ENCODE measurements around the gene SIRPA.
A peak's percentile ranks its signal among the peaks of the same experiment; 100 is the strongest.
"Not testable (repeated sequence)": the region's sequence is repeated elsewhere in the genome, so short reads cannot be mapped to it uniquely, and the experiment has no call there.

The SIRPA gene

DNA sequence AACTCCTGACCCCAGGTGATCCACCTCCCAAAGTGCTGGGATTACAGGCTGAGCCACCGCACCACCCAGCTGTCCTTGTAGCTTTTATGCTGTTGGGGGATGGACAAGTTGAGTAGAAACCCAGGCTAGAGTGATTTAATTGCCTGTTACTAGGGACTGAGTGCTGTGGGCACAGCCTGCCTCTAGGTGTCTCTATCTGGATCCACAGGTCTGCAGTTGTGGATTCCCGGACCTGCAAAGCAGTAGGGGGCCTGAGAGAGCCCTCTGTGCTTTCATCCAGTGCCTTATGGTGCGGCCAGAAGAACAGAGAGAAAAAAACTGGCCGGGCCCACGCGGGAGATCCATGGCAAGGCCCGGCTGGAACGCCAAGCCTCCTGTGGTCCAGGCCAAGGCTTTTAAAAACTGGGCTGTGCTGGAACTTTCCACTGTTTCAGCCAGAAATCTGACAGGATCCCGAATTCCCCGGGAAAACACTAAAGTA, 5.2 kb downstream of the SIRPA start:
- H3K36me3 Mint-ChIP-seq (ENCODE audit: low read depth) = no peaks in the 10 kb centered on the region
- no peak overlapping the region for H3K4me3 Mint-ChIP-seq
- H3K9me3 Mint-ChIP-seq = no peaks in the 10 kb centered on the region
- no peak for DNase-seq
- H3K27ac Mint-ChIP-seq = no peak overlapping the region
- peaks cover 7% of the 10 kb centered on the region for H3K4me1 Mint-ChIP-seq
- peak; percentile 50 for ATAC-seq
- H3K27me3 Mint-ChIP-seq = peaks cover 31% of the 10 kb centered on the region

DNA sequence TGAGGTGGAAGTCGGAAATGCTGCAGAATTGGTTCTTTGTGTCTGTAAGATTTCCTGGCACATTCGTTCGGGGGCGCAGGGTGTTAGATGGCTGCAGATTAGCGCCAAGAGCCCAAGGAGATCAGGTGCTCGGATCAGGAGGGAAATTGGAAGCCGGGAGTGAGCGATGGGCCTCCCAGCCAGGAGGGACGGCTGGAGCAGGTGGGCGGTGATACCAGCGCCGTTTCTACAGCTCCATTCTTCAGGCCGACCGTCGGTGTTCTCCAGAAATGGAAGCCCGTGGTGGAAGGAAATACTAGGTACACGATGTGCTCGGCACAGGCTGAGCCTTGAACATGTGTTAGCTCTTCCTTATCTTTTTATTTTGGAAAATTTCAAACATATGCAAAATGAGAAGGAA, 6.5 kb downstream of the SIRPA start:
- no peaks in the 10 kb centered on the region for H3K36me3 Mint-ChIP-seq (ENCODE audit: low read depth)
- H3K4me3 Mint-ChIP-seq = no peak overlapping the region
- H3K9me3 Mint-ChIP-seq = no peaks in the 10 kb centered on the region
- peaks cover 19% of the 10 kb centered on the region for H3K27me3 Mint-ChIP-seq
- no peak for ATAC-seq
- H3K4me1 Mint-ChIP-seq = peaks cover 8% of the 10 kb centered on the region
- no peak overlapping the region for H3K27ac Mint-ChIP-seq
- no peak for DNase-seq

DNA sequence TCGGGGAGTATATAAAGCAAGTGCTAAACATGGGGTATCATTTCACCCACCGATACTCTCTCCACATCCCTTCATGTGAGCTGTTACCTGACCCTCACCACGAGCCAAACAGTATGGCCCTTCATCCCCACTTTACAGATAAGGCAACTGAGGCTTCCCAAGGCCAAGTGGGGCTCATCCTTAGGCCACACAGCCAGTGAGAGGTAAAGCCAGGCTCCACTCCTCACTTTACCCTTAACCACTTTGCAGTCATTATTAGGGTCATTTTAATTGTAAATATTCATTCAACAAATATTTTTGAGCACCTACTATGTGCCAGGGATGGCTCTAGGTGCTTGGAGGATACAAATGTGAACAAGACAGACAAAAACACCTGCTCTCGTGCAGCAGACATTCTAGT, 7.0 kb downstream of the SIRPA start:
- H3K27me3 Mint-ChIP-seq = peaks cover 14% of the 10 kb centered on the region
- H3K36me3 Mint-ChIP-seq (ENCODE audit: low read depth) = no peaks in the 10 kb centered on the region
- peaks cover 8% of the 10 kb centered on the region for H3K4me1 Mint-ChIP-seq
- DNase-seq = no peak
- no peak overlapping the region for H3K4me3 Mint-ChIP-seq
- no peak for ATAC-seq
- no peaks in the 10 kb centered on the region for H3K9me3 Mint-ChIP-seq
- no peak overlapping the region for H3K27ac Mint-ChIP-seq

DNA sequence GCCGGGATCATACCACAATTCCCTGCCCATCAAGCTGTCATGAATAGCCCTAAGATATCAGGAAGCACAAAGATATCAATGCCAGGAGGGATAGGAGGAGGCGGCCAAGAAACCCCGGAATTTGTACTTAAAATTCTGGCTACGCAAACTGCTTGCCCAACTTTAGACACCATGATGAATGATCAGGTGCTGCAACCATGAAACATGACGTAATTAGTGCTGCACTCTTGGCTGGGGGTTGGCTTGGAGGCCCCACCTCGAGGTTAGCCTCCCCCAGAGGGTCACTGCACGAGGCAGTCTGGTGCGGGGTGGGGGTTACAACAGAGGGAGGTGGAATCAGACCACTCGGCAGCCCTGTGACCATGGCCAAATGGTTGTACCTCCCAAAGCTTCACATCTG, 8.9 kb downstream of the SIRPA start:
- no peak for ATAC-seq
- peaks cover 3% of the 10 kb centered on the region for H3K4me1 Mint-ChIP-seq
- H3K9me3 Mint-ChIP-seq = no peaks in the 10 kb centered on the region
- H3K4me3 Mint-ChIP-seq = no peak overlapping the region
- H3K36me3 Mint-ChIP-seq (ENCODE audit: low read depth) = no peaks in the 10 kb centered on the region
- DNase-seq = no peak
- peaks cover 7% of the 10 kb centered on the region for H3K27me3 Mint-ChIP-seq
- H3K27ac Mint-ChIP-seq = no peak overlapping the region

DNA sequence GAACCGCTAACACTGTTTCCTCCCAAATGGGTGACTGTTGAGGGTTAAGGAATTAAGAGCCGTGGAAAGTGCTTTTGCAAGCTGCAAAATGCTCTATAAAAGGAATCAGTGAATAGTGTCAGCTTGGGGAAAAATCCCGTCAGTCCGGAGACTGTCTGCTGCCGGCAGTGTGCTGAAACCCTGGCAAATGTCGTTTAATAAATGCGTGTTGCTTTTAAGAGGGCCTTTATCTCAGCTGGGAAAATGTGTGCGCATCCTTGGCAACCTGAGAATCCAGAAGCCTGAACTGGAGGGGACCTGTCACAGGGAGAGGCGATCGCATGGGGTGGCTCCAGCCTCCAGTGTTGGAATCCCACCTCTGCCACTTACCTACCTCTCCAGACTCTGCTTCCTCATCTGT, 9.8 kb downstream of the SIRPA start:
- H3K4me3 Mint-ChIP-seq = no peak overlapping the region
- no peak for ATAC-seq
- H3K9me3 Mint-ChIP-seq = no peaks in the 10 kb centered on the region
- no peak for DNase-seq
- H3K36me3 Mint-ChIP-seq (ENCODE audit: low read depth) = no peaks in the 10 kb centered on the region
- peaks cover 2% of the 10 kb centered on the region for H3K27me3 Mint-ChIP-seq
- H3K4me1 Mint-ChIP-seq = peaks cover 3% of the 10 kb centered on the region
- no peak overlapping the region for H3K27ac Mint-ChIP-seq

DNA sequence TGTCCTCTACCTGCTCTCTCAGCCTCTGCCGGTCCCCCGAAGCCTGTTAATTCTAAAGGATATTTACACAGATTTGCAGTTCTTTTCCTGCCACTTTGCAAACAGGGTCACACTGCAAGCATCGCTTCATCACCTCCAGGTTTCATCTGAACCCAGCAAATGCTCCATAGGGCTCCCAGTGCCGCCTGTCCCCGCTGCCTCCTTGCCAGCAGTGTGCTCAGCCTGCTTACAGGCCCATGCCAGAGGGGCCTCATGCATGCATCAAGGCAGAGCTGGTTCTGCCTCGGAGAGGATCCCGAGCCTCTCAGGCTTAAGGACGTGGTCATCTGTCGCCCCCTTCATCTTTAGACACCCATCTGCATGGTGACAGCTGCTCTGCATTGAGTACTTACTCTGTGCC, 10.5 kb downstream of the SIRPA start:
- peaks cover 3% of the 10 kb centered on the region for H3K4me1 Mint-ChIP-seq
- no peak for DNase-seq
- no peak overlapping the region for H3K27ac Mint-ChIP-seq
- no peak for ATAC-seq
- H3K9me3 Mint-ChIP-seq = no peaks in the 10 kb centered on the region
- no peak overlapping the region for H3K4me3 Mint-ChIP-seq
- H3K36me3 Mint-ChIP-seq (ENCODE audit: low read depth) = no peaks in the 10 kb centered on the region
- H3K27me3 Mint-ChIP-seq = peaks cover 2% of the 10 kb centered on the region

DNA sequence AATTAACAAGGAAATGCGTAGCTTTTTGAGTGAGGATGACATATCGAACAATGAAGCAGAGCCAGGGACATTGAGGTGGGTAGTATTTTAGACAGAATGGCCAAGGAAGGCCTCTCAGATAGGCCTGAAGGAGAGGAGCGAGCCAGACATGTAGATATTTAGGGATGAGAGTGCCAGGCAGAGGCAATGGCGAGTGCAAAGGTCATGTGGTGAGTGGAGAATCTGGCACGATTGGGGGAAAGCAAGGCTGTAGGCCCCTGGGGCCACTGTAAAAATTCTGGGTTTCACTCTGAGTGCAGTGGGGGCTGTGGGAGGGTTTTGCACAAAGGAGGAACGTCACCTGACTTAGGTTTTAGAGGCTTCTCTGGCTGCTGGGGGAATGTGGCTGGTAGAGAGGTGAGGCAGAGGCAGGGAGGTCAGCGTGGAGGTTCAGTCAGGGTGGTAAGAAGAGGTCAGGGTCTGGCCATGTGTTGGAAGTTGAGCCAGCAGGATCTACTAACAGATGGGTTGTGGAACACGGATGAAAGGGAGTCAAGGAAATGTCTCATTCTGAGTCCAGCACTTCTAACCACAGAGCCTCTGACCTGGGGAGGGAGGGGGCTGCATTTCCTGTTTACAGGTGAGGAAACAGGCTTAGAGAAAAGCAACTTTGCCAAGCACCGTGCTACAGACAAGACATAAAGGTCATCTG, 11.3 kb downstream of the SIRPA start:
- peaks cover 2% of the 10 kb centered on the region for H3K27me3 Mint-ChIP-seq
- H3K27ac Mint-ChIP-seq = no peak overlapping the region
- H3K4me3 Mint-ChIP-seq = no peak overlapping the region
- no peak for ATAC-seq
- H3K4me1 Mint-ChIP-seq = peaks cover 3% of the 10 kb centered on the region
- no peaks in the 10 kb centered on the region for H3K36me3 Mint-ChIP-seq (ENCODE audit: low read depth)
- no peaks in the 10 kb centered on the region for H3K9me3 Mint-ChIP-seq
- DNase-seq = no peak

DNA sequence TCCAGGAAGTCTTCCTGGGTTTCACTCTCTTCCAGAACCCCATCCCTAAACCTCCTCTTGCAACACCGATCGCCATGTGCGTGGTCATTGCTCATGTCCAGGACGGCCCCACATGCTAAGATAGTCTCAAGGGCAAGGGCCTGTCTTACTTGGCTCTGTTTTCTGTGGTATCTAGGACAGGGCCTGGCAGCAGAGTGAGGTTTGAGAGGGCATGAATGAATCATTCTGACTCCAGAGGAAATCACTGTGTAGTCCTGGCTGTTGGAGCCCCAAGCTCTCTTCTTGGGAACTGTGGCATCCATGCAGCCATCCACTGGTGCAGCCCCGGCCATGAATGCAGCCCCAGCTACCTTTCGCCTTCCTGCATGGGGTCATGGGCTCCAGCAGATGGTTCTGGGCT, 12.4 kb downstream of the SIRPA start:
- Mint-ChIP-seq H3K27ac (no peak overlapping the region), H3K9me3 (no peaks in the 10 kb centered on the region), H3K4me1 (peaks cover 3% of the 10 kb centered on the region), H3K27me3 (no peaks in the 10 kb centered on the region), H3K36me3 (ENCODE audit: low read depth) (no peaks in the 10 kb centered on the region), H3K4me3 (no peak overlapping the region)
- no peak for DNase-seq
- ATAC-seq = no peak

DNA sequence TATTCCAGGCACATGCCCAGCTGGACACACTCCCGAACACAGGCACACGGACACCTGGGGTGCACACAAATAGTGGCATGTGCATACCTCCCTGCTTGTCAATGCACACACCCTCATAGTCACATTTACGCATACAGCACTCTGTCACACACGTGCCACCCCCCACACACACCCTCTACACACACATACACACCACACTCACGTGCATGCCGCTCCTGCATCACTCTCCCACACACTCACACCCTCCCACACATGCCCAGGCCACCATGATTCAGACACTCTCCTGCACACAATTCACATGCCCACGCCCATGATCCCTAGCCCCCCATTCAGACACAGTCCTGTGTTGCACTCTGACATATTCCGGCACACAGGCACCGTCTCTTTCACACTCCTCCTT, 13.0 kb downstream of the SIRPA start:
- Mint-ChIP-seq H3K36me3 (ENCODE audit: low read depth) (no peaks in the 10 kb centered on the region), H3K27me3 (no peaks in the 10 kb centered on the region), H3K27ac (no peak overlapping the region), H3K9me3 (no peaks in the 10 kb centered on the region), H3K4me3 (no peak overlapping the region), H3K4me1 (peaks cover 3% of the 10 kb centered on the region)
- DNase-seq = no peak
- no peak for ATAC-seq

DNA sequence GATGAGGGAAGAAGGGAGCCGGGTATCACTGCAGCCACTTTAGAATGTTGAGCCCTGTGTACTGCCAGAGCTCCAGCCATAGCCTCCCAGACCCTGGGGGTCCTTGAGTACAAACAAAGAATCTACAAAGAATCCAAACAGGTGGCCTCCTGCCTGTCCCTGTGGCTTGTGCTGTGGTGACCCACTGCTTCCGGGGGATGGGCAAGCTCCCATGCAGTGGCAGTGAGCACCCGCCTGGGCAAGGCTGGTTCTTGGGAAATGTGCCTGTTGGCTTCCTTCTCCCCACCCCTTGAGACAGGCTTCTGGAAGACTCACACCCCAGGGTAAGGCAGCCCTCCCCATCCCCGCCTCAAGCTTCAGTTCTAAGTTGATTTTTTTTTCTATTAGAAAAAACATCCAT, 13.9 kb downstream of the SIRPA start:
- DNase-seq (no peak), ATAC-seq (no peak)
- H3K4me1 Mint-ChIP-seq = peaks cover 3% of the 10 kb centered on the region
- H3K9me3 Mint-ChIP-seq = no peaks in the 10 kb centered on the region
- H3K36me3 Mint-ChIP-seq (ENCODE audit: low read depth) = no peaks in the 10 kb centered on the region
- no peaks in the 10 kb centered on the region for H3K27me3 Mint-ChIP-seq
- no peak overlapping the region for H3K4me3 Mint-ChIP-seq
- no peak overlapping the region for H3K27ac Mint-ChIP-seq

DNA sequence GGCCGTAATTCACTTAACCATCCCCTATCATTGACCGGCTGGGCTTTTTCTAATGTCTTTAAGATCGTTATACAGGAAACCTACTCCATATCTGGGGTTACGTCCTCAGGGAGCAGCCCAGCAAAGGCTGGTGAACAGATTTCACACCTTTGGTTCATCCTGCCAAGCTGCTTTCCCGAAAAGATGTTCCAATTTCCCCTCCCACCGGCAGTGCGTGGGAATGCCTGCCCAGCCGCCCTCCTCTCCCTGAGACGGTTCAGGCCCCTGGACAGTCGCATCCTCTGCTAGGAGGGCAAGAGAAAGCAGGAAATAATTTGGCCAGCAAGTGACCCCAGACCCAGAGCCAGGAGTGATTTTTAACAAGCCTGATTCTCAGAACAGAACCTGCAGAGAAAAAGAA, 16.3 kb downstream of the SIRPA start:
- DNase-seq = no peak
- Mint-ChIP-seq H3K27ac (no peak overlapping the region), H3K27me3 (no peaks in the 10 kb centered on the region), H3K9me3 (no peaks in the 10 kb centered on the region), H3K4me3 (no peak overlapping the region), H3K4me1 (no peaks in the 10 kb centered on the region), H3K36me3 (ENCODE audit: low read depth) (no peaks in the 10 kb centered on the region)
- ATAC-seq = no peak

DNA sequence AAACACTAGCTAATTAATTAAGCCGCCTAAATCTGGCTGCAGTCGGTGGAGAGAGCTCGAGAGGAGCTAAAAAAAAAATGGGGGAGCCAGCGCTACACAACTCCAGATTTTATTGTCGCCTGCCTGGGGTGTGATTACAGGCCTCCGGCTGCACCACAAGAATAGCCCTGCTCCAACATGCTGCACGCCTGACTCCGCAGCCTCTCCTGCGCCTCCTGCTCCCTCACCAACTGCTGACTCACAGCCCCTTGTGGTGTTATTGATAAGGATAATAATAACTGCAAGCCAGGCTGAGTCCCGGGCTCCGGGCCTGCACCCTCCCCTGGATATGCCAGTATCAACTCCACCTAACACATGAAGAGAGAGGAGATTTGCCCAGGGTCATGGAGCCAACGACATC, 16.8 kb downstream of the SIRPA start:
- Mint-ChIP-seq H3K27me3 (no peaks in the 10 kb centered on the region), H3K27ac (no peak overlapping the region), H3K4me3 (no peak overlapping the region), H3K9me3 (no peaks in the 10 kb centered on the region), H3K4me1 (no peaks in the 10 kb centered on the region), H3K36me3 (ENCODE audit: low read depth) (no peaks in the 10 kb centered on the region)
- ATAC-seq (no peak), DNase-seq (no peak)

DNA sequence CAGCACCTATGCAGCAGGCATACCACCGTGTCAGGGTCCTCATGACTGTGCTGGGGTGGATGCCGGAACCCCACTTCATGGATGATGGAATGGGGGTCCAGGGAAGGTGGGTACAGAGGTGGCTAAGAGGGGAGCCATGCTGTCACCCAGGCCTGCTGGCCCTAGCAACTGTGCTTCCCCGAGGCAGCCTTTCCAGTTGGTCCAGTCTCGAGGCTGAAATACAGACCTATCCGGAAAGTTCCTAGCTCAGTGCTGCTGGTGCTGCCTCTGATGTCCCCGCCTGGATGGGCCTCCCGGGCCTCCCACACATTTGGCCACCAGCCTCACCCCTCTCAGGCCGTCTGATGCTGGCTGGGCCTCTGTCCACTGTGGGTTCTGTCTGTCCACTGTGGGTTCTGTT, 17.4 kb downstream of the SIRPA start:
- H3K4me1 Mint-ChIP-seq = no peaks in the 10 kb centered on the region

DNA sequence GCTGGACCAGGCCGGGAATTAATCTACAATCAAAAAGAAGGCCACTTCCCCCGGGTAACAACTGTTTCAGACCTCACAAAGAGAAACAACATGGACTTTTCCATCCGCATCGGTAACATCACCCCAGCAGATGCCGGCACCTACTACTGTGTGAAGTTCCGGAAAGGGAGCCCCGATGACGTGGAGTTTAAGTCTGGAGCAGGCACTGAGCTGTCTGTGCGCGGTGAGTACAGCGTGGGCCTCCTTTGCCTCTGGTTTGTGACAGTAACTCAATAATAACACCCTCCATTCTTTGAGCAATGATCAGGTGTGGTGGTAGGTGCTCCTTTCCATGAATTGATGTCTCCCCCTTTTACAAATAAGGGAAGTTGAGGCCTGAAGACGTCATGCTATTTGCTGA, 20.0 kb downstream of the SIRPA start:
- not testable (repeated sequence) for H3K9me3 Mint-ChIP-seq; H3K27me3 Mint-ChIP-seq; H3K4me3 Mint-ChIP-seq; ATAC-seq; H3K27ac Mint-ChIP-seq; DNase-seq; H3K4me1 Mint-ChIP-seq; H3K36me3 Mint-ChIP-seq (ENCODE audit: low read depth)

More for the DNA sequence above, 17.4 kb downstream of the SIRPA start:
- ATAC-seq (no peak), DNase-seq (no peak)
- Mint-ChIP-seq H3K9me3 (no peaks in the 10 kb centered on the region), H3K4me3 (no peak overlapping the region), H3K27me3 (no peaks in the 10 kb centered on the region), H3K36me3 (ENCODE audit: low read depth) (no peaks in the 10 kb centered on the region), H3K27ac (no peak overlapping the region)

DNA sequence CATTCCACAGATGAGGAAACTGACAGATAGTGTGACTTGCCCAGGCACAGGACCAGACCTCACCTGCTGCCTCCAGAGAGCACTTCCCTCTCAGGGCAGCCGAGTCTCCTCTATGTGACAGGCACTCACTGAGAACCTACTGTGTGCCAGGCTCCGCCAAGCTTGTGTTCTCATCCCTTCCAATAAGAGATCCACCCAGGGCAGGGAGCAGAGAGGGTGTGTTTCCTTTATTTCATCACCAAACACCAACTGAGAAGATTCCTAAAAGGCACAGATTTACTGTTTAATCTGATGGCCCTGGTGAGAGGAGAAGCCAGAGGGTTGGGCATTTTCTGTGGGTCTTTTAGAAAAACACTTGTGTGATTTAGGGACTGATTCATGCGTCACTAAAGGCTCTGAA, 20.5 kb downstream of the SIRPA start:
- Mint-ChIP-seq H3K36me3 (ENCODE audit: low read depth) (no peaks in the 10 kb centered on the region), H3K27ac (no peak overlapping the region), H3K4me3 (no peak overlapping the region), H3K4me1 (no peaks in the 10 kb centered on the region), H3K27me3 (no peaks in the 10 kb centered on the region), H3K9me3 (no peaks in the 10 kb centered on the region)
- ATAC-seq (no peak), DNase-seq (no peak)

DNA sequence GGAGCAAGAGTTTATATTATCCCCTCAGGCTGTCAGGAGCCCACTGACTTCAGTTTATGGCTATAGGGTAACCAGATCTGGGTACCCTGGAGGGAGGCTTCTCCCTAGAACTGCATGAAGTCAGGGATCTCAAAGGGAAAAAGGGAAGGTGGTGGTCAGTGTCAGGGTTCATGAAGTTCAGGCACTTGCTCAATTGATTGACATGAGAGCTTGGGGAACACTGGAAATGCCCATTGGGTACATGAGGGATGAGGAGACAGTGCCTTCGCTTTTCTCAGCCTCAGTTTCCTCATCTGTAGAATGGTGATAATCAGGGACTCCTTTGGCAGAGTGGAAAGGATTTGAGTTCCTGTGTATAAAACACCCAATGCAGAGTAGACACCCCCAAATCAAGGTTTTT, 22.6 kb downstream of the SIRPA start:
- H3K4me1 Mint-ChIP-seq = no peaks in the 10 kb centered on the region
- H3K9me3 Mint-ChIP-seq = no peaks in the 10 kb centered on the region
- H3K36me3 Mint-ChIP-seq (ENCODE audit: low read depth) = no peaks in the 10 kb centered on the region
- H3K27ac Mint-ChIP-seq = no peak overlapping the region
- DNase-seq (no peak), ATAC-seq (no peak)
- H3K27me3 Mint-ChIP-seq = no peaks in the 10 kb centered on the region
- no peak overlapping the region for H3K4me3 Mint-ChIP-seq

Data from activated naive CD8-positive, alpha-beta T cell treated with anti-CD3 and anti-CD28 coated beads, Interleukin-2, amount 50 U/mL, for 24 hours (primary cell).